HepG2 (cell line): ENCODE measurements around the gene JPH2. TPM values are rescaled to one million over a fixed set of nuclear protein-coding genes. Genes with fewer than 3 reads are reported as not detected.

Source experiments
- ATAC-seq: fragments of 200-7000 bp; cut with Tn5 transposase; 3 replicates; pipeline ENCODE4 v1.9.1; 2020; ENCODE audit warnings: mild to moderate bottlenecking, moderate library complexity
- BruUV-seq: library from RNA; stranded (reverse); fragments of 400-500 nt; replicated peaks from 2 replicates; lab custom pipeline; 2021; lab: Mats Ljungman, UMichigan
- CTCF ChIA-PET: fragments of 300-600 bp; formaldehyde crosslinking; extraction: SDS; loops from one replicate; lab custom pipeline; 2021; ENCODE audit warnings: low total read pairs, inconsistent platforms, low intra/inter-chr PET ratio; lab: Yijun Ruan, JAX
- POLR2A ChIA-PET: fragments of 350-600 bp; sonication (Branson Sonifier 250); formaldehyde crosslinking; loops from one replicate; lab custom pipeline; 2020; ENCODE audit warnings: antibody characterized with exemption, inconsistent platforms; lab: Yijun Ruan, JAX
- DNase-seq: peaks from one replicate; pipeline ENCODE4 v3.0.0-alpha.2; 2015; ENCODE audit warnings: low spot score
- FAIRE-seq: peaks from 3 replicates; lab custom pipeline; 2011; peaks lifted over from hg19 to GRCh38; lab: Jason Lieb, UNC
- H2AFZ ChIP-seq: one replicate; pipeline ENCODE4 v1.6.1; 2011; ENCODE audit warnings: low read length, inconsistent platforms
- H3K27ac ChIP-seq: fragments of 300-600 bp; 3 replicates; pipeline ENCODE4 v1.8.0; 2011; ENCODE audit warnings: mixed run types, mild to moderate bottlenecking, mixed read lengths, low read length, inconsistent platforms; ENCODE audit not compliant: insufficient read depth; ENCODE audit errors: extremely low read length
- H3K27me3 ChIP-seq, 2 experiments: fragments of 200-600 bp in 1 of 2; 2 replicates in 1 of 2; 3 replicates in 1 of 2; pipeline versions ENCODE4 v1.6.0 to v1.8.0; 2011; ENCODE audit warnings: low read length in 2 of 2, mild to moderate bottlenecking in 2 of 2, moderate library complexity in 2 of 2, inconsistent platforms in 1 of 2; ENCODE audit not compliant: insufficient read depth in 2 of 2, control insufficient read depth in 1 of 2
- H3K36me3 ChIP-seq, 2 experiments: fragments of 200-600 bp in 1 of 2; replicated peaks in 1 of 2; 2 replicates in 1 of 2; 3 replicates in 1 of 2; pipeline versions ENCODE4 v1.5.1 to v1.8.0; 2011; ENCODE audit warnings: low read length in 2 of 2, inconsistent platforms in 1 of 2; ENCODE audit not compliant: insufficient read depth in 2 of 2, control insufficient read depth in 1 of 2
- H3K4me1 ChIP-seq: 2 replicates; pipeline ENCODE4 v1.5.1; 2012; ENCODE audit warnings: low read length, inconsistent platforms; ENCODE audit not compliant: insufficient read depth
- H3K4me2 ChIP-seq: 2 replicates; pipeline ENCODE4 v1.6.0; 2011; ENCODE audit warnings: low read depth, low read length, inconsistent platforms
- H3K4me3 ChIP-seq, 3 experiments: fragments of 200-600 bp in 1 of 3; sonication (generic), shearing (Covaris generic) in 1 of 3; replicated peaks in 1 of 3; 2 replicates each; pipeline ENCODE4 v1.5.1; 2011 to 2016; ENCODE audit warnings: low read length in 3 of 3, inconsistent platforms in 2 of 3, low read depth in 2 of 3, mild to moderate bottlenecking in 2 of 3, control low read depth in 1 of 3, mixed read lengths in 1 of 3; ENCODE audit not compliant: insufficient read depth in 1 of 3
- H3K79me2 ChIP-seq: one replicate; pipeline ENCODE4 v1.6.1; 2011; ENCODE audit warnings: low read length, inconsistent platforms; ENCODE audit not compliant: insufficient read depth
- H3K9ac ChIP-seq: 2 replicates; pipeline ENCODE4 v1.6.0; 2011; ENCODE audit warnings: mild to moderate bottlenecking, low read depth, low read length, inconsistent platforms; ENCODE audit not compliant: insufficient read depth
- H3K9me3 ChIP-seq: 2 replicates; pipeline ENCODE4 v1.5.1; 2012; ENCODE audit warnings: mild to moderate bottlenecking, low read length
- H4K20me1 ChIP-seq: 2 replicates; pipeline ENCODE4 v1.6.0; 2011; ENCODE audit warnings: inconsistent platforms, mild to moderate bottlenecking, low read length, moderate library complexity; ENCODE audit not compliant: insufficient read depth
- BRF2 ChIP-seq: sonication (generic); formaldehyde crosslinking; IDR thresholded peaks from 2 replicates; pipeline ENCODE4 v1.8.1; 2022; ENCODE audit warnings: mild to moderate bottlenecking, missing genetic modification reagents
- CENPBD1 ChIP-seq: sonication (generic); formaldehyde crosslinking; IDR thresholded peaks from 2 replicates; pipeline ENCODE4 v1.8.0; 2022; ENCODE audit warnings: missing genetic modification reagents, low read depth, mild to moderate bottlenecking, borderline replicate concordance
- EHMT2 ChIP-seq: fragments of 200-600 bp; sonication (generic); IDR thresholded peaks from 2 replicates; pipeline ENCODE4 v1.7.0; 2017; ENCODE audit warnings: antibody characterized with exemption, low read depth, low read length, borderline replicate concordance
- NFIC ChIP-seq: IDR thresholded peaks from 2 replicates; pipeline ENCODE4 v1.6.1; 2012; ENCODE audit warnings: mild to moderate bottlenecking, low read length, inconsistent platforms
- RCOR2 ChIP-seq: IDR thresholded peaks from 2 replicates; pipeline ENCODE4 v1.6.1; 2016; ENCODE audit warnings: missing biosample characterization, missing genetic modification reagents
- SKIL ChIP-seq: sonication (generic); formaldehyde crosslinking; IDR thresholded peaks from 2 replicates; pipeline ENCODE4 v1.8.0; 2022; ENCODE audit warnings: missing genetic modification reagents, mild to moderate bottlenecking, moderate library complexity, borderline replicate concordance
- ZNF12 ChIP-seq: sonication (generic); formaldehyde crosslinking; IDR thresholded peaks from 2 replicates; pipeline ENCODE4 v1.5.0; 2020; ENCODE audit warnings: missing genetic modification reagents
- WGBS: methylation state at CpG from one replicate; pipeline ENCODE4 v1.1.6; 2017; ENCODE audit warnings: low lambda C conversion rate; 5-methylcytosine and 5-hydroxymethylcytosine counted together
- in situ Hi-C: cut with HindIII; loops from 2 replicates; pipeline ENCODE4 v1.10.0; 2017; ENCODE audit warnings: low pct_unique_long_range_greater_than_20kb; ENCODE audit not compliant: extremely low pct_ligation_motif_present
- intact Hi-C: fragments of 100-400 bp; cut with micrococcal nuclease; formaldehyde crosslinking; loops from one replicate; pipeline ENCODE4 v1.10.0; 2022; ENCODE audit not compliant: unreplicated experiment
- polyA plus RNA-seq, 8 experiments: library from polyadenylated mRNA; depleted of rRNA in 3 of 8; stranded (reverse) in 7 of 8; unstranded in 1 of 8; fragments of >200 nt; fragmentation: Illumina TruSeq in 4 of 8; extraction: Trizol in 4 of 8; gene quantifications; 2 replicates each; pipeline versions ENCODE4 v1.2.1 to v1.2.3, GENCODE V29; 2011 to 2016; ENCODE audit warnings: low read depth in 4 of 8, missing spikeins in 1 of 8, mixed read lengths in 1 of 8; ENCODE audit not compliant: insufficient read depth in 1 of 8
- total RNA-seq, 5 experiments: library from RNA; depleted of rRNA; stranded (reverse); fragments of >200 nt; fragmentation: Illumina TruSeq; extraction: Trizol; gene quantifications; 2 replicates each; pipeline ENCODE4 v1.2.3, GENCODE V29; 2016; ENCODE audit warnings: low read depth in 1 of 5
- TF ChIP-seq, protein P1 (sequence below): sonication (generic); formaldehyde crosslinking; conservative IDR thresholded peaks from 2 replicates; pipeline ENCODE4 v1.5.0; 2020; ENCODE audit warnings: missing genetic modification reagents

Gene JPH2
- total and polyA plus RNA-seq, 2 of the 13 experiments (the other 11 are each of a cell fraction or from before 2014, with no cell fraction given): 0.42 TPM; not detected in 1

- intact Hi-C loops: no loop called here
- H3K4me1 ChIP-seq: no peaks in the 10 kb centered on the region
- H3K27me3 ChIP-seq: peaks cover 3 to 37% of the 10 kb centered on the region in 2 experiments; a peak in 4 of 5 replicates
- no peak overlapping the region for H3K27ac ChIP-seq
- no peak overlapping the region for H3K4me3 ChIP-seq
- TF ChIP-seq, protein P1, sequence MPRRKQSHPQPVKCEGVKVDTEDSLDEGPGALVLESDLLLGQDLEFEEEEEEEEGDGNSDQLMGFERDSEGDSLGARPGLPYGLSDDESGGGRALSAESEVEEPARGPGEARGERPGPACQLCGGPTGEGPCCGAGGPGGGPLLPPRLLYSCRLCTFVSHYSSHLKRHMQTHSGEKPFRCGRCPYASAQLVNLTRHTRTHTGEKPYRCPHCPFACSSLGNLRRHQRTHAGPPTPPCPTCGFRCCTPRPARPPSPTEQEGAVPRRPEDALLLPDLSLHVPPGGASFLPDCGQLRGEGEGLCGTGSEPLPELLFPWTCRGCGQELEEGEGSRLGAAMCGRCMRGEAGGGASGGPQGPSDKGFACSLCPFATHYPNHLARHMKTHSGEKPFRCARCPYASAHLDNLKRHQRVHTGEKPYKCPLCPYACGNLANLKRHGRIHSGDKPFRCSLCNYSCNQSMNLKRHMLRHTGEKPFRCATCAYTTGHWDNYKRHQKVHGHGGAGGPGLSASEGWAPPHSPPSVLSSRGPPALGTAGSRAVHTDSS (CRISPR knock-in tag): no peak
- TF ChIP-seq EHMT2 (no peak), ZNF12 (CRISPR knock-in tag) (no peak), CENPBD1 (CRISPR knock-in tag) (no peak), NFIC (no peak), RCOR2 (CRISPR knock-in tag) (no peak), SKIL (no peak), BRF2 (CRISPR knock-in tag) (no peak)
- TF ChIP-seq, all 625 proteins: peak for 0
- H3K79me2 ChIP-seq: no peaks in the 10 kb centered on the region
- WGBS: 7% methylated on average over 14 of the region's 15 CpGs
- POLR2A ChIA-PET: no interaction called here
- no peaks in the 10 kb centered on the region for H4K20me1 ChIP-seq
- no TSS peak for BruUV-seq
- no peak for ATAC-seq
- no peak for FAIRE-seq
- in situ Hi-C loops: no loop called here
- CTCF ChIA-PET: no interaction called here
- no peak overlapping the region for H2AFZ ChIP-seq
- H3K9ac ChIP-seq: no peak overlapping the region
- H3K9me3 ChIP-seq: no peaks in the 10 kb centered on the region
- no peaks in the 10 kb centered on the region for H3K36me3 ChIP-seq
- no peak overlapping the region for H3K4me2 ChIP-seq
- DNase-seq: no peak
These were observed 49.7 kb downstream of the JPH2 start for GRCh38 chr20:44137266-44137801.
